Fibroblast of mammary gland (primary cell): ENCODE data around the gene HIRA.
A peak's percentile ranks its signal among the peaks of the same experiment; 100 is the strongest.

Experiments used
- DNase-seq: peaks from one replicate; pipeline ENCODE4 v3.0.0-alpha.2; 2010; ENCODE audit warnings: low read depth
- H3K4me3 ChIP-seq: 2 replicates; pipeline ENCODE4 v1.5.1; 2011; ENCODE audit warnings: low read depth, mild to moderate bottlenecking, low read length, moderate library complexity; ENCODE audit not compliant: control insufficient read depth
- TF ChIP-seq, protein P1 (sequence below): conservative IDR thresholded peaks from 2 replicates; pipeline ENCODE4 v1.5.1; 2011; ENCODE audit warnings: low read depth, low read length, inconsistent platforms; ENCODE audit not compliant: control insufficient read depth, insufficient read depth

HIRA gene

DNA sequence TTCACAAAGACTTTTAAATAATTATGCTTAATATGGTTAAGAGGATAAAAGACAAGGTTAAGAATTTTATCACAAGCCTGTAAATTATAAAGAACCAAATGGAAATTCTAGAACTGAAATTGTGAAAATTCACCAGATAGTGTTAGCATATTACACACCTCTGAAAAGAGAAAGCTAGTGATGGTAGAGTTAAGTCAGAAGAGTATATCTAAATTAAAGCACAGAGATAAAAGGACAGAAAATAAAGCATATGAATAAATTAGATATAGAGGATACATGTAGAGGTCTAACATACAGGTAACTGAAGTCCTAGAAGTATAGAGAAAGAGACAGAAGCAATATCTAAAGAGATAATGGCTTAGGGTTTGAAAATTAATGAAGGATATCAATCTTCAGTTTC lies 135.8 kb downstream of the HIRA start:
- no peak for DNase-seq
- H3K4me3 ChIP-seq: no peak overlapping the region
- TF ChIP-seq, protein P1, sequence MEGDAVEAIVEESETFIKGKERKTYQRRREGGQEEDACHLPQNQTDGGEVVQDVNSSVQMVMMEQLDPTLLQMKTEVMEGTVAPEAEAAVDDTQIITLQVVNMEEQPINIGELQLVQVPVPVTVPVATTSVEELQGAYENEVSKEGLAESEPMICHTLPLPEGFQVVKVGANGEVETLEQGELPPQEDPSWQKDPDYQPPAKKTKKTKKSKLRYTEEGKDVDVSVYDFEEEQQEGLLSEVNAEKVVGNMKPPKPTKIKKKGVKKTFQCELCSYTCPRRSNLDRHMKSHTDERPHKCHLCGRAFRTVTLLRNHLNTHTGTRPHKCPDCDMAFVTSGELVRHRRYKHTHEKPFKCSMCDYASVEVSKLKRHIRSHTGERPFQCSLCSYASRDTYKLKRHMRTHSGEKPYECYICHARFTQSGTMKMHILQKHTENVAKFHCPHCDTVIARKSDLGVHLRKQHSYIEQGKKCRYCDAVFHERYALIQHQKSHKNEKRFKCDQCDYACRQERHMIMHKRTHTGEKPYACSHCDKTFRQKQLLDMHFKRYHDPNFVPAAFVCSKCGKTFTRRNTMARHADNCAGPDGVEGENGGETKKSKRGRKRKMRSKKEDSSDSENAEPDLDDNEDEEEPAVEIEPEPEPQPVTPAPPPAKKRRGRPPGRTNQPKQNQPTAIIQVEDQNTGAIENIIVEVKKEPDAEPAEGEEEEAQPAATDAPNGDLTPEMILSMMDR: no peak

DNA sequence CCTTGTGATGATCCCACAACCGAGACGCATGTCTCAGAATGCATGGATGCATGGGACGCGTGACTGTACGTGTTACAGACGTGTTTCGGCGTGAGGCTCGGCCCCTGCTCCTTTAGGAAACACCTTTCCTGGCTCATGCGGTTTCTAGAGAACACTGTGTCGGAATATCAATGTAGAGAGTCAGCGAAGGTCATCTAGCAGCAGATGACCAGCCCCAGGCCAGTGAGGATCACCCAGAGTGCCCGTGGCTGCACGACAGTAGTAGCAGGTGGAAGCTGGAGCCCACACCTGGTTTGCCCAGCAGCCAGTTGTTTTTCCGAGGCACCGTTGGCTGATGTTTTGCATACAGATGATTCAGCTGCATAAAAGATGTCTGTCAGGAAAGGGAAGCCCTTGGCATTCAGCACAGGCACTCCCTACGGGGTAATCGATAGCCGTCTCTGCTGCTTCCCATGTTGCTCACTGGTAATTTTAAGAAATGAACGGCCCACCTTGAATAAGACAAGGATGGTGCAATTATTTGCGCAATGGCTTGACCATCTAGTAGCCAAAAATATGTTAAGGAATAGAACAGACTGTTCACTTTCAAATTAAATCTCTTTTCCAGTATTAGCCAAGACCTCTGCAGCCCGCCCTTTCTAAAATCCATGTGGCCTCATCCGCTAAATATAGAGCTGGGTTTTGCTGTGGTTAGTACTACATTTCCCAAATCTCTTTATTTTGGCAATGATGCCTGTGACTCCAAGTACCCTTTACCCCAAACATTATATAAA lies 138.9 kb downstream of the HIRA start:
- peak; percentile 91 for DNase-seq
- H3K4me3 ChIP-seq: peak overlapping the region; percentile 77
- TF ChIP-seq, protein P1: no peak

DNA sequence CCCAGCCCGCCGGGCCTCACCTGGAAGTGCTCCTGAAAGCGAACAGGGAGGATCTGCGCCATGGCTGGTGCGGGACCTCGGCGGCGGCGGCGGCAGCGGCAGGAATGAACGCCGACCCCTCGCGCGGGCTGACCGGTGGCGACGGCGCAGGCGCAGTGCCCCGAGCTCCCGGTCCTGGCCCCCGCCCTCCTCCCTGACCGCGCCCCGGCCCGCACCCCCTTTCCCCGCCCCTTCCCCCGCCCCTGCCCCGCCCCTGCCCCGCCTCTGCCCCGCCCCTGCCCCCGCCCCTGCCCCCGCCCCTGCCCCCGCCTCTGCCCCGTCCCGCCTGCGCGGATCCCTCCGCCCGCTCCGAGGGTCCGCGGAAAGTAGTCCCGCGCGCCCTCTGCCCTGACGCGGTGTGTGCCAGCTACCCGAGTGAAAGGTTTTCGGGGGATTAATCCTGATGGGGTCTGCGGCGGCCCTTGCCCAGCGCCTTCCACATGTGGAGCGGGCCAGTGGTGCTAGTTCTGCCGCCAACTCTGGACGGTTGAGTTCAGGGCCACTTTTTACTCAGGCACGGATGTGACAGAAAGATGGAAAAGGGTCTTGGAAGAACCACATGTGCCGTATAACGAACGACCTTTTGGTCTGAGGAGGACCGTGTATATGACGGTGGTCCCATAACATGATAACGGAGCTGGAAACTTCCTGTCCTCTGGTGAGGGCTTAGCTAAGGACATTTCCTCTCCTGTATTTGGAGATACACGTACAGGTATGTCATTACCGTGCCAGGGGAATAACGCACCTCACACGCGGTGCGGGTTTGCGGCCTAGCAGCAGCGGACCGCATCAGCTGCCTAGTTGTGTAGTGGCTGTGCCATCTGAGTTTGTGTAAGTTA lies 139.7 kb downstream of the HIRA start, which contains the start of gene CLTCL1:
TSS of gene CLTCL1 (minus strand) at position 140 of the 878 bp plus-strand sequence. CDS start at position 62, 78 bp downstream.
- H3K4me3 ChIP-seq: peak within 1 kb of the TSS; percentile 77
- peak; percentile 52 for DNase-seq
- TF ChIP-seq, protein P1: no peak

DNA sequence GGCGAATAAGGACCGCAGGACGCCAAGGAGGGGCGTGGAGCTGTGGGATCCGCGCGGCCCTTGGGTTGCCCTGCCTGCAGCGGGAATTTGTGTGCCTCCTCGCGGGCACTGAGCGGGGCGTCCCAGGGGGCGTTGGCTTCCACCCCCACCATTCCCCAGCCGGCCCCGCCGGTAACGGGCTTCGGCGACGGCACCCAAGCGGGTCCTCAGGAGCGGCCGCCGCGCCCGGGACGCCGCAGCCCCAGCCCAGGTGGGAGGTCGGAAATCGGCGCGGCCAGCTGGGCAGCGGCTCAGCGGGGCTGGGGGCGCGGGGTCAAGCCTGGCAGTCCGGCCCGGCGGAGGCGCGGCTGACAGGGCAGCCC lies 140.3 kb downstream of the HIRA start:
- TF ChIP-seq, protein P1: no peak
- H3K4me3 ChIP-seq: peak overlapping the region; percentile 64
- DNase-seq: no peak

DNA sequence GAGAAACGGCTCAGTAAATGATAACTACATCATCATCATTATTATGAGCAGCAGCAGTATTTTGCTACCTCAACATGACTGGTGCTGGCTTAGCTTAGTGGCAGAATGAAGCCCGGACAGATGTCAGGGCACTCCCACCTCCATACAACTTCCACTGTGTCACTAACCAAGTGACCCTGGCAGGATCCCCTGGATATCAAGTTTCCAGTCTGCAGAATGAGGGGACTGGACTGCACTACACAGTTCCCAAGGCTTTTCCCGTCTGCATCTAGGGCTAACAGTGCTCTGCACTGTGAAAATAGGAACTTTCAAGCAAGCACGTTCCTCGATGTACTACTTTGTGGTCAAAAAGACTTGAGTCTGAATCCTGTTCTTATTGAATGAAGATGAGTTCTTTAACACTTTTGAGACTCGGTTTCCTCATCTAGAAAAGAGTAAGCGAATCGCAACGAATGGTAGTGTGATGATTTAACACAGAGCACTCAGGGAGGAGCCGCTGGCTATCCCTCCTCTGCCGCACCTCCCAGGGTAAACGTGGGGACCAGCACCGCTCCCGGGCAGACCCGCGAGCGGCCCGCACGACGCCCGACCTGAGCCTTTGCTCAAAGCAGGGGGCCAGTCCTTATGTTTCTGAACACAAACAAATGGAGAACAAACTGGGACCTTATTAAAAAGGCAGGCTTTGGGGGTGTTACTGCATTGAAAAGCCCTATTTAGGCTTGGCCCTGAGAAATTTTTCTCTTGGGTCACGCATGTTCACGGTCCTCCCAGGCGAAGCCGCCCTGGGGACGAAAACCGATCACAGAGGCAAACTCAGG lies 140.9 kb downstream of the HIRA start:
- no peak for DNase-seq
- peak overlapping the region; percentile 64 for H3K4me3 ChIP-seq
- TF ChIP-seq, protein P1: no peak

DNA sequence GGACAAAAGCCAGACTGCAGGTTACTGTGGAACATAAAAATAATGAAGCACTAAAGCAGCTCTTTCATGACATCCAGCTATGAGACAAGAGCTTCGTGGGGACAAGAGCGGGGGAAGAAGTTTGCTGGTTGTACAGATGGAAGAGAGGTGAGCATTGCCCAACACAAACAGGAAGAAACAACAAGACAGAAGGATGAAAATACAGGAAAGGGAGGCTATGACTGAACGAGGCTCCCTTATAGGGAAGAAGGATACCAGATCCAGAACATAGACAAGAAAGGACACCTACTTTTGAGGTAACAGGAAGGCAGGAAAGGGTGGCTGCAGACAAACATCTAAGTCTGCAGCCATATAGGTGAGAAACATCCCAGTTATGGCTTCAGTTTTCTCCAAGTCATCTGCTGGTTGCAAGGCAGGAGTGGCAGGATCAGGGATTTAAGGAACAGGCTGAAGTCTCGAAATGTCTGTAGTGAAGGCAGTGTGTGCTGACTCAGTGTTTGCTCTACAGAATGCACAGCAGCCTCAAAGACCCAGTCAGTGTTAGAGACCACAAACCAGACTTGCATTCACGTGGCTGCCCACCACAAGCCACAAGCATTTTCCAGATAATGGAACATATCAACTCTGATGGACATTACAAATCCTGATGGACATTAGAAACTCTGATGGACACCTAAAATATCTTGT lies 141.9 kb downstream of the HIRA start:
- H3K4me3 ChIP-seq: no peak overlapping the region
- DNase-seq: peak; percentile 69
- TF ChIP-seq, protein P1: no peak
